H9 (cell line): ENCODE results near the gene TSPAN17. TPM values are rescaled to one million over a fixed set of nuclear protein-coding genes. Genes with fewer than 3 reads are reported as not detected.

Experiments used
- DNase-seq: peaks from one replicate; pipeline ENCODE4 v3.0.0-alpha.2; 2017
- H2AFZ ChIP-seq: one replicate; pipeline ENCODE4 v1.6.1; 2013; ENCODE audit warnings: mild to moderate bottlenecking, low read length, control low read depth, moderate library complexity
- H2AK5ac ChIP-seq: 2 replicates; pipeline ENCODE4 v1.6.1; 2013; ENCODE audit warnings: low read length, control low read depth, mixed read lengths; ENCODE audit not compliant: insufficient read length
- H2BK120ac ChIP-seq: one replicate; pipeline ENCODE4 v1.6.1; 2013; ENCODE audit warnings: low read depth, mild to moderate bottlenecking, low read length, control low read depth, inconsistent platforms; ENCODE audit not compliant: poor library complexity, severe bottlenecking
- H2BK12ac ChIP-seq: 2 replicates; pipeline ENCODE4 v1.6.1; 2013; ENCODE audit warnings: low read length, control low read depth, mixed read lengths, low read depth; ENCODE audit not compliant: insufficient read length
- H2BK15ac ChIP-seq: 2 replicates; pipeline ENCODE4 v1.6.1; 2013; ENCODE audit warnings: low read depth, low read length, control low read depth
- H2BK20ac ChIP-seq: one replicate; pipeline ENCODE4 v1.6.1; 2013; ENCODE audit warnings: low read depth, mild to moderate bottlenecking, low read length, control low read depth, inconsistent platforms; ENCODE audit not compliant: poor library complexity, severe bottlenecking
- H2BK5ac ChIP-seq: 2 replicates; pipeline ENCODE4 v1.6.1; 2013; ENCODE audit warnings: low read length, control low read depth, mixed read lengths; ENCODE audit not compliant: insufficient read length
- H3K14ac ChIP-seq: 2 replicates; pipeline ENCODE4 v1.6.1; 2013; ENCODE audit warnings: low read length, control low read depth; ENCODE audit not compliant: insufficient read depth
- H3K18ac ChIP-seq: 2 replicates; pipeline ENCODE4 v1.6.1; 2013; ENCODE audit warnings: low read depth, mild to moderate bottlenecking, mixed read lengths, low read length, control low read depth; ENCODE audit not compliant: insufficient read length
- H3K23ac ChIP-seq: 2 replicates; pipeline ENCODE4 v1.6.1; 2013; ENCODE audit warnings: low read length, control low read depth, mixed read lengths, low read depth; ENCODE audit not compliant: insufficient read length
- H3K23me2 ChIP-seq: 2 replicates; pipeline ENCODE4 v1.6.1; 2013; ENCODE audit warnings: low read depth, mild to moderate bottlenecking, mixed read lengths, low read length, control low read depth; ENCODE audit not compliant: insufficient read length, poor library complexity, severe bottlenecking
- H3K27ac ChIP-seq: 2 replicates; pipeline ENCODE4 v1.5.1; 2013; ENCODE audit warnings: low read length, control low read depth, mixed read lengths, low read depth; ENCODE audit not compliant: insufficient read length
- H3K27me3 ChIP-seq: 2 replicates; pipeline ENCODE4 v1.6.1; 2013; ENCODE audit warnings: low read length, control low read depth, inconsistent platforms; ENCODE audit not compliant: insufficient read depth
- H3K4ac ChIP-seq: 2 replicates; pipeline ENCODE4 v1.6.1; 2013; ENCODE audit warnings: low read depth, mild to moderate bottlenecking, control low read depth, inconsistent platforms, low read length, moderate library complexity
- H3K4me1 ChIP-seq: 2 replicates; pipeline ENCODE4 v1.6.1; 2013; ENCODE audit warnings: low read length, control low read depth, inconsistent platforms; ENCODE audit not compliant: insufficient read depth
- H3K4me2 ChIP-seq: 2 replicates; pipeline ENCODE4 v1.6.1; 2013; ENCODE audit warnings: low read length, control low read depth, mixed read lengths; ENCODE audit not compliant: insufficient read length, insufficient read depth
- H3K56ac ChIP-seq: 2 replicates; pipeline ENCODE4 v1.6.1; 2013; ENCODE audit warnings: low read depth, mild to moderate bottlenecking, mixed read lengths, low read length, control low read depth; ENCODE audit not compliant: insufficient read length
- H3K79me1 ChIP-seq: 2 replicates; pipeline ENCODE4 v1.6.1; 2013; ENCODE audit warnings: low read depth, mild to moderate bottlenecking, moderate library complexity, low read length, control low read depth, inconsistent platforms; ENCODE audit not compliant: insufficient read depth, poor library complexity, severe bottlenecking
- H3K79me2 ChIP-seq: 2 replicates; pipeline ENCODE4 v1.6.1; 2013; ENCODE audit warnings: low read length, control low read depth, inconsistent platforms; ENCODE audit not compliant: insufficient read depth
- H3K9ac ChIP-seq: 2 replicates; pipeline ENCODE4 v1.6.1; 2013; ENCODE audit warnings: low read length, control low read depth, mixed read lengths; ENCODE audit not compliant: insufficient read length; ENCODE audit errors: extremely low read depth
- H3K9me3 ChIP-seq: one replicate; pipeline ENCODE4 v1.6.1; 2013; ENCODE audit warnings: low read depth, low read length, inconsistent platforms; ENCODE audit not compliant: control insufficient read depth
- H3T11ph ChIP-seq: one replicate; pipeline ENCODE4 v1.6.1; 2013; ENCODE audit warnings: mild to moderate bottlenecking, low read length, control low read depth, inconsistent platforms
- H4K20me1 ChIP-seq: one replicate; pipeline ENCODE4 v1.6.1; 2013; ENCODE audit not compliant: control insufficient read depth, insufficient read length, insufficient read depth
- H4K5ac ChIP-seq: 2 replicates; pipeline ENCODE4 v1.6.1; 2013; ENCODE audit warnings: low read depth, mild to moderate bottlenecking, mixed read lengths, low read length, control low read depth; ENCODE audit not compliant: insufficient read length
- H4K8ac ChIP-seq: replicated peaks from 2 replicates; pipeline ENCODE4 v1.6.1; 2013; ENCODE audit warnings: low read length, control low read depth, mixed read lengths, low read depth; ENCODE audit not compliant: insufficient read length
- H4K91ac ChIP-seq: 2 replicates; pipeline ENCODE4 v1.6.1; 2013; ENCODE audit warnings: low read depth, mild to moderate bottlenecking, moderate library complexity, mixed read lengths, low read length, control low read depth; ENCODE audit not compliant: insufficient read length
- H3K27ac Mint-ChIP-seq, 3 experiments: 2 replicates in 2 of 3; 3 replicates in 1 of 3; pipeline ENCODE4 v1.8.0; 2020 to 2021; ENCODE audit warnings: mixed read lengths in 3 of 3, mild to moderate bottlenecking in 1 of 3, moderate library complexity in 1 of 3
- H3K27me3 Mint-ChIP-seq: 2 replicates; pipeline ENCODE4 v1.8.0; 2021; ENCODE audit warnings: low read depth, mild to moderate bottlenecking, moderate library complexity, mixed read lengths
- H3K36me3 Mint-ChIP-seq, 3 experiments: 2 replicates in 2 of 3; 3 replicates in 1 of 3; pipeline ENCODE4 v1.8.0; 2020 to 2021; ENCODE audit warnings: low read depth in 3 of 3, mixed read lengths in 3 of 3; ENCODE audit not compliant: insufficient read depth in 1 of 3
- H3K4me1 Mint-ChIP-seq, 2 experiments: 2 replicates each; pipeline ENCODE4 v1.8.0; 2020; ENCODE audit warnings: mixed read lengths in 2 of 2
- H3K4me3 Mint-ChIP-seq, 2 experiments: 2 replicates in 1 of 2; 3 replicates in 1 of 2; pipeline ENCODE4 v1.8.0; 2020 to 2021; ENCODE audit warnings: mild to moderate bottlenecking in 2 of 2, mixed read lengths in 2 of 2, moderate library complexity in 1 of 2
- H3K9me3 Mint-ChIP-seq, 2 experiments: 2 replicates in 1 of 2; 3 replicates in 1 of 2; pipeline ENCODE4 v1.8.0; 2020; ENCODE audit warnings: mild to moderate bottlenecking in 2 of 2, mixed read lengths in 2 of 2, moderate library complexity in 1 of 2
- CTCF ChIP-seq: fragments of 200-600 bp; sonication (generic); conservative IDR thresholded peaks from 3 replicates; pipeline ENCODE4 v1.8.0; 2021; ENCODE audit warnings: antibody characterized with exemption, mild to moderate bottlenecking
- WGBS: extraction: QIAGEN DNeasy Blood & Tissue Kit; methylation state at CpG from one replicate; pipeline ENCODE4 v1.1.7; 2013; ENCODE audit warnings: missing lambda C conversion rate, low lambda C conversion rate, mixed read lengths; ENCODE audit not compliant: insufficient read length; ENCODE audit errors: extremely low coverage; 5-methylcytosine and 5-hydroxymethylcytosine counted together
- total RNA-seq: library from RNA; stranded (reverse); gene quantifications from 2 replicates; pipeline ENCODE4 v1.2.1, GENCODE V29; 2021

The TSPAN17 gene
- total RNA-seq, 1 experiment from 2014 or later: 46.8 TPM

GRCh38 chr5:176628406-176629228 lies 18.7 kb upstream of the TSPAN17 start:
- Histone ChIP-seq H3K4ac (no peak overlapping the region), H3K9ac (no peak overlapping the region), H3K18ac (no peak overlapping the region), H2AK5ac (no peak overlapping the region), H3K23me2 (peaks cover 8% of the 10 kb centered on the region), H3K27ac (no peak overlapping the region), H3T11ph (no peak overlapping the region), H2BK20ac (no peak overlapping the region), H4K8ac (no peak overlapping the region), H3K4me1 (no peaks in the 10 kb centered on the region), H3K27me3 (peaks cover 6% of the 10 kb centered on the region; the same call in 1 of the 2 replicates), H2BK12ac (no peak overlapping the region), H3K9me3 (no peaks in the 10 kb centered on the region), H4K20me1 (no peaks in the 10 kb centered on the region), H4K91ac (no peak overlapping the region), H2BK15ac (no peak overlapping the region), H3K79me1 (no peaks in the 10 kb centered on the region), H2BK5ac (no peak overlapping the region), H3K4me2 (peak overlapping the region; percentile 93), H3K79me2 (no peaks in the 10 kb centered on the region), H3K56ac (no peak overlapping the region), H2BK120ac (no peak overlapping the region), H3K14ac (no peak overlapping the region), H3K23ac (no peak overlapping the region), H2AFZ (no peak overlapping the region), H4K5ac (no peak overlapping the region)
- Mint-ChIP-seq H3K27ac (no peak overlapping the region; a peak in 1 of 7 replicates), H3K4me1 (peaks cover 13 to 34% of the 10 kb centered on the region in 2 experiments), H3K36me3 (no peaks in the 10 kb centered on the region; a peak in 1 of 7 replicates), H3K4me3 (peak overlapping the region; percentile 59 to 86), H3K27me3 (peaks cover 82% of the 10 kb centered on the region), H3K9me3 (no peaks in the 10 kb centered on the region; a peak in 1 of 5 replicates)
- no peak for TF ChIP-seq CTCF
- WGBS: no CpG with 5 or more reads among the region's 13 CpGs
- DNase-seq: no peak
